AG09319 (cell line): ENCODE measurements around the gene DHRSX.
"Not testable (repeated sequence)": the region's sequence is repeated elsewhere in the genome, so short reads cannot be mapped to it uniquely, and the experiment has no call there.

Experiments
- DNase-seq: peaks from one replicate; pipeline ENCODE4 v3.0.0-alpha.2; 2010; ENCODE audit warnings: low read depth; ENCODE audit errors: extremely low read depth
- TF ChIP-seq, protein P1 (sequence below): IDR thresholded peaks from 2 replicates; pipeline ENCODE4 v1.5.1; 2011; ENCODE audit warnings: low read depth, mild to moderate bottlenecking, inconsistent platforms, low read length, moderate library complexity

DHRSX gene

DNA sequence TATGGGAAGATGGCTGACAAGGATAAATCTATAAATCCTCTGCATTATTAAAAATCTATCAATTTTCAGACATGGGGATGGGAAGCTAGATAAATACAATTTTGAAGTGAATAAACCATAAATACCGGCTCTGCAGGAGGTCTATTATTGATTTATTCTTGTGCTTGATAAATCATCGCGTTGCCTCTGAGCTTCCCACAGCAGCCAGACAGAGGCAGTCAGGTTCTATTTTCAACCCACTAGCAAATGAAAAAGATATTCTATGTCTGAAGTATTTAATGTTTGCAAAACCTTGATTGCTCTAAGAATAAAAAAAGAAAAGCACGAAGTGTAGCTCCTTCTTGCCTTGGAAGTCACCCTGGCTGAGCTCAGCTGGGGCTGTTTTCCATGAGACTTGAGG lies 216.2 kb downstream of the DHRSX start:
- TF ChIP-seq, protein P1, sequence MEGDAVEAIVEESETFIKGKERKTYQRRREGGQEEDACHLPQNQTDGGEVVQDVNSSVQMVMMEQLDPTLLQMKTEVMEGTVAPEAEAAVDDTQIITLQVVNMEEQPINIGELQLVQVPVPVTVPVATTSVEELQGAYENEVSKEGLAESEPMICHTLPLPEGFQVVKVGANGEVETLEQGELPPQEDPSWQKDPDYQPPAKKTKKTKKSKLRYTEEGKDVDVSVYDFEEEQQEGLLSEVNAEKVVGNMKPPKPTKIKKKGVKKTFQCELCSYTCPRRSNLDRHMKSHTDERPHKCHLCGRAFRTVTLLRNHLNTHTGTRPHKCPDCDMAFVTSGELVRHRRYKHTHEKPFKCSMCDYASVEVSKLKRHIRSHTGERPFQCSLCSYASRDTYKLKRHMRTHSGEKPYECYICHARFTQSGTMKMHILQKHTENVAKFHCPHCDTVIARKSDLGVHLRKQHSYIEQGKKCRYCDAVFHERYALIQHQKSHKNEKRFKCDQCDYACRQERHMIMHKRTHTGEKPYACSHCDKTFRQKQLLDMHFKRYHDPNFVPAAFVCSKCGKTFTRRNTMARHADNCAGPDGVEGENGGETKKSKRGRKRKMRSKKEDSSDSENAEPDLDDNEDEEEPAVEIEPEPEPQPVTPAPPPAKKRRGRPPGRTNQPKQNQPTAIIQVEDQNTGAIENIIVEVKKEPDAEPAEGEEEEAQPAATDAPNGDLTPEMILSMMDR: no peak; the same call in 1 of the 2 replicates
- no peak for DNase-seq

DNA sequence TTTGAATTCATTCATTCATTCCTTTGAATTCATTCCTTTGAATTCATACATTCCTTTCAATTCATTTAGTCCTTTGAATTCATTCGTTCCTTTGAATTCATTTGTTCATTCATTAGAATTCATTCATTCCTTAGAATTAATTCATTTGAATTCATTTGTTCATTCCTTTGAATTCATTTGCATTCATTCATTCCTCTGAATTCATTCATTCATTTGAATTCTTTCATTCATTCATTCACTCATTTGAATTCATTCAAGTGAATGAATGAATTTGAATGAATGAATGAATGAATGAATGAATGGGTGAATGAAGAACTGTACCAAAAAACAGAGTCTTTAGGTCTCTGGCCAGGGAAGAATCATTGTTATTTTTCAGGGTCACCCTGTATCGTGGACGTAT lies 216.6 kb downstream of the DHRSX start:
- no peak for DNase-seq
- TF ChIP-seq, protein P1: no peak

DNA sequence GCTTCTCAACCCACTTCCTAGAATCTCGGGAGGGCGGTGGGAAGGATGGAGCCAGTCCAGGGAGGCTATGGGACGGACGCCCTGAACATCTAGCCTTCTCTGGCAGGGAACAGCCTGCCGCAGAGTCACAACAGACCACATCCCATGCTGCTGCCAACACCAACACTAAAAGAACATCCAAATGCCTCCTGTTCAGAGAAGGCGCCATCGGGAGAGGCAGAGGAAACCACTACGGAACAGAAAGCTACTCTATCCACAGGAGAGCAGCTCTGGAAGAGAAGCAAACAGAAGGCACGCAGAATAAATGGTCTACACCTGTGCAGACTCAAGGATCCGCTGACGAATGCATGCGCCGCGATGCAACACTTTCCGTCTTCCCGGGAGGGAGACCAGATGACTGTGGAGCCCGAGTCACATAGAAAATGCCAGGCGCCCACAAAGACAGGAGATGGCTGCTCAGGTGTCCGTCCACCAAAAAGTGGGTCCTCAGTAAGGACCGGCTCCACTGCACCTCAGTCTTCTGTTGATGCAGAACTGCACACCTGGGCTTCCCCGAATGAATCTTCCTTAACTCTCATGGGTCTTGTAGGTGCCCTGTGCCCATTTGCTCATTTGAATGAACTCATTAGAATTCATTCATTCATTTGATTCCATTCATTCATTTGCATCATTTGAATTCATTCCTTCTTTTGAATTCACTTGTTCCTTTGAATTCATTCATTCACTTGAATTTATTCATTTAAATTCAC lies 217.5 kb downstream of the DHRSX start:
- TF ChIP-seq, protein P1: no peak
- no peak for DNase-seq

DNA sequence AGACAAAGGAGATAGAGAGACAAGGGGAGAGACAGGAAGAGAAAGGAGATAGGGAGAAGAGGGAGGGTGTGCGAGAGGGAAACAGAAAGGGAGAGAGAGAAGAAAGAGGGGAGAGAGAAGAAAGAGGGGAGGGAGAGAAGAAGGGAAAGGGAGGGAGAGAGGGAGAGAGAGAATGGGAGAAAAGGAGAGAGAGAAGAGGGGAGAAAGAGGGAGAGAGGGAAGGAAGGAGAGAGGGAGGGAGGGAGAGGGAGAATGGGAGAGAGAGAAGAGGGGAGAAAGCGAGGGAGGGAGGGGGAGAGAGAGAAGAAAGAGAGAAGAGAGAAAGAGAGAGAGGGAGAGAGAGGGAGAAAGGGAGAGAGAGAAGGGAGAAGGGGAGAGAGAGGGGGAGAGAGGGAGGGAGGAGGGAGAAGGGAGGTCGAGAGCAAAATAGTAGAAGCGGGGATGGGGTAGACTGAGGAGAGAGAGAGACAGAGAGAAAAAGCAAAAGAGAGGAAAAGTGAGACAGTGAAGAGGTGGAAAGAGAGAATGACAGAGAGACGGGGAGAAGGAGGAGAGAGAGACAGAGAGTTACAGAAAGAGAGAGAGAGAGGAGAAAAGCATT lies 218.2 kb downstream of the DHRSX start:
- no peak for DNase-seq
- TF ChIP-seq, protein P1: no peak

DNA sequence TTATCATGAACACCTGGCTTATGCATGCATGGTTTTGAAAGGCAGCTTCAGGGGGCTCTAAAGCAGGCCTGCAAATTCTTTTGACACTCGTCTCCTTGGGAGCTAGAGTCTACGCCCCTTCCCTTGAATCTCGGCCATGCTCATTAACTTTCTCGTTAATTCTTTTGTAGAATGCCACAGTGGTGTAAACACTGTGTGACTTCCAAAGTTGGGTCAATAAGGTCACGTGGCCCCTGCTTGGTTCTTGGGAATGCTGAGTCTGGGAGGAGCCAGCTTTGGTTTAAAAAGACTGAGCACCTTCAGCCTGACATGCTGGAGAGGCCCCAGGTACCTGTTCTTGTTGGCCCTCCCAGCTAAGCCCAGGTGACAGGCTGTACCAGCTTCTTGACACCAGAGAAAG lies 228.4 kb downstream of the DHRSX start:
- TF ChIP-seq, protein P1: no peak
- no peak for DNase-seq

DNA sequence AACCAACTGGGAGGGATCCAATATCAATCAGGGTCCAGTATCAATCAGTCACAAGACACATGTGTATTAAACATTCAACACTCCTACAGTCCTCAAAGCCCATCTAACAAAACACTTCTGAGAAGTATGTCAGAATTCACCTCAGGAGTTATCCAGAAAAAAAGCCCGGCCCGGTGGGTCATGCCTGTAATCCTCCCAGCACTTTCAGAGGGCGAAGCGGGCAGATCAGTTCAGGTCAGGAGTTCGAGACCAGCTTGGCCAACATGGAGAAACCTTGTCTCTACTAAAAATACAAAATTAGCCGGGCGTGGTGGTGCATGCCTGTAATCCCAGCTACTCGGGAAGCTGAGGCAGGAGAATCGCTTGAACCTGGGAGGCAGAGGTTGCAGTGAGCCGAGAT lies 229.2 kb downstream of the DHRSX start:
- DNase-seq: not testable (repeated sequence)

DNA sequence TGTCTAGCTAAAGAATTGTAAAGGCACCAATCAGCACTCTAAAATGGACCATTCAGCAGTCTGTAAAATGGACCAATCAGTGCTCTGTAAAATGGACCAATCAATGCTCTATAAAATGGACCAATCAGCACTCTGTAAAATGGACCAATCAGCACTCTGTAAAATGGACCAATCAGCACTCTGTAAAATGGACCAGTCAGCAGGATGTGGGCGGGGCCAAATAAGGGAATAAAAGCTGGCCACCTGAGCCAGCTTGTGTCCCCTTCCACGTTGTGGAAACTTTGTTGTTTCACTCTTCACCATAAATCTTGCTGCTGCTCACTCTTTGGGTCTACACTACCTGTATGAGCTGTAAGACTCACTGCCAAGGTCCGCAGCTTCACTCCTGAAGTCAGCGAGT lies 230.0 kb downstream of the DHRSX start:
- not testable (repeated sequence) for DNase-seq

DNA sequence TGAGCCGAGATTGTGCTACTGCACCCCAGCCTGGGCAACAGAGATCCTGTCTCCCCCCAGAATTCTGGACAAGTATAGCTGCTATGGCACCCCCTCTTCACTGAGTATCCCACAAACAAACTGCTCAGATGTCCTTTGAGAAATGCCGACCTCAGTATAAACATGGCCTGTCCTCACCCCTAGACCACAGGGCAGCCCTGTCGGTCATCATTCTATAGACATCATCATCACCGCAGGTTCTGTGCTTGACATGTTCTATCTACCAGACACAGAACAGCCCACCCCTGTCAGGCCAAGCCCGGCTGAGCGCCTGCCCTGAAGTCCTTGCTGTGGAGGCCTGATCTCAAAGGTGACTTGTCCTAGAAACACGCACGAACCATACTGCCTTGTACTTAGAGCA lies 232.9 kb downstream of the DHRSX start:
- no peak for DNase-seq
- TF ChIP-seq, protein P1: no peak
